HepG2 (cell line): ENCODE results near the gene GPR158. TPM values are rescaled to one million over a fixed set of nuclear protein-coding genes. Genes with fewer than 3 reads are reported as not detected.

Experiments
- ATAC-seq: fragments of 200-7000 bp; cut with Tn5 transposase; 3 replicates; pipeline ENCODE4 v1.9.1; 2020; ENCODE audit warnings: mild to moderate bottlenecking, moderate library complexity
- BruUV-seq: library from RNA; stranded (reverse); fragments of 400-500 nt; replicated peaks from 2 replicates; lab custom pipeline; 2021; lab: Mats Ljungman, UMichigan
- CTCF ChIA-PET: fragments of 300-600 bp; formaldehyde crosslinking; extraction: SDS; loops from one replicate; lab custom pipeline; 2021; ENCODE audit warnings: low total read pairs, inconsistent platforms, low intra/inter-chr PET ratio; lab: Yijun Ruan, JAX
- POLR2A ChIA-PET: fragments of 350-600 bp; sonication (Branson Sonifier 250); formaldehyde crosslinking; loops from one replicate; lab custom pipeline; 2020; ENCODE audit warnings: antibody characterized with exemption, inconsistent platforms; lab: Yijun Ruan, JAX
- DNase-seq: peaks from one replicate; pipeline ENCODE4 v3.0.0-alpha.2; 2015; ENCODE audit warnings: low spot score
- FAIRE-seq: peaks from 3 replicates; lab custom pipeline; 2011; peaks lifted over from hg19 to GRCh38; lab: Jason Lieb, UNC
- H2AFZ ChIP-seq: one replicate; pipeline ENCODE4 v1.6.1; 2011; ENCODE audit warnings: low read length, inconsistent platforms
- H3K27ac ChIP-seq: fragments of 300-600 bp; 3 replicates; pipeline ENCODE4 v1.8.0; 2011; ENCODE audit warnings: mixed run types, mild to moderate bottlenecking, mixed read lengths, low read length, inconsistent platforms; ENCODE audit not compliant: insufficient read depth; ENCODE audit errors: extremely low read length
- H3K27me3 ChIP-seq, 2 experiments: fragments of 200-600 bp in 1 of 2; 2 replicates in 1 of 2; 3 replicates in 1 of 2; pipeline versions ENCODE4 v1.6.0 to v1.8.0; 2011; ENCODE audit warnings: low read length in 2 of 2, mild to moderate bottlenecking in 2 of 2, moderate library complexity in 2 of 2, inconsistent platforms in 1 of 2; ENCODE audit not compliant: insufficient read depth in 2 of 2, control insufficient read depth in 1 of 2
- H3K36me3 ChIP-seq, 2 experiments: fragments of 200-600 bp in 1 of 2; replicated peaks in 1 of 2; 2 replicates in 1 of 2; 3 replicates in 1 of 2; pipeline versions ENCODE4 v1.5.1 to v1.8.0; 2011; ENCODE audit warnings: low read length in 2 of 2, inconsistent platforms in 1 of 2; ENCODE audit not compliant: insufficient read depth in 2 of 2, control insufficient read depth in 1 of 2
- H3K4me1 ChIP-seq: 2 replicates; pipeline ENCODE4 v1.5.1; 2012; ENCODE audit warnings: low read length, inconsistent platforms; ENCODE audit not compliant: insufficient read depth
- H3K4me2 ChIP-seq: 2 replicates; pipeline ENCODE4 v1.6.0; 2011; ENCODE audit warnings: low read depth, low read length, inconsistent platforms
- H3K4me3 ChIP-seq, 3 experiments: fragments of 200-600 bp in 1 of 3; sonication (generic), shearing (Covaris generic) in 1 of 3; replicated peaks in 1 of 3; 2 replicates each; pipeline ENCODE4 v1.5.1; 2011 to 2016; ENCODE audit warnings: low read length in 3 of 3, inconsistent platforms in 2 of 3, low read depth in 2 of 3, mild to moderate bottlenecking in 2 of 3, control low read depth in 1 of 3, mixed read lengths in 1 of 3; ENCODE audit not compliant: insufficient read depth in 1 of 3
- H3K79me2 ChIP-seq: one replicate; pipeline ENCODE4 v1.6.1; 2011; ENCODE audit warnings: low read length, inconsistent platforms; ENCODE audit not compliant: insufficient read depth
- H3K9ac ChIP-seq: 2 replicates; pipeline ENCODE4 v1.6.0; 2011; ENCODE audit warnings: mild to moderate bottlenecking, low read depth, low read length, inconsistent platforms; ENCODE audit not compliant: insufficient read depth
- H3K9me3 ChIP-seq: 2 replicates; pipeline ENCODE4 v1.5.1; 2012; ENCODE audit warnings: mild to moderate bottlenecking, low read length
- H4K20me1 ChIP-seq: 2 replicates; pipeline ENCODE4 v1.6.0; 2011; ENCODE audit warnings: inconsistent platforms, mild to moderate bottlenecking, low read length, moderate library complexity; ENCODE audit not compliant: insufficient read depth
- CENPT ChIP-seq: sonication (generic); formaldehyde crosslinking; IDR thresholded peaks from 2 replicates; pipeline ENCODE4 v1.8.0; 2022; ENCODE audit warnings: low read depth, mild to moderate bottlenecking, moderate library complexity, missing genetic modification reagents
- CREB1 ChIP-seq, 2 experiments: fragments of 450-650 bp in 1 of 2; IDR thresholded peaks; 2 replicates each; pipeline ENCODE4 v1.6.1; 2016 to 2017; ENCODE audit warnings: control low read depth in 1 of 2, mild to moderate bottlenecking in 1 of 2, missing compliant biosample characterization in 1 of 2, missing genetic modification characterization in 1 of 2
- ETV6 ChIP-seq: sonication (generic); formaldehyde crosslinking; conservative IDR thresholded peaks from 2 replicates; pipeline ENCODE4 v1.4.0; 2020; ENCODE audit warnings: missing genetic modification reagents
- FOXA1 ChIP-seq, 2 experiments: fragments of 450-650 bp in 1 of 2; sonication (generic) in 1 of 2; formaldehyde crosslinking in 1 of 2; IDR thresholded peaks; 2 replicates each; pipeline versions ENCODE4 v1.4.0 to v1.6.1; 2016 to 2020; ENCODE audit warnings: missing genetic modification reagents in 1 of 2
- HHEX ChIP-seq: IDR thresholded peaks from 2 replicates; pipeline ENCODE4 v1.6.1; 2016; ENCODE audit warnings: control low read depth
- KDM5B ChIP-seq: sonication (generic); formaldehyde crosslinking; IDR thresholded peaks from 2 replicates; pipeline ENCODE4 v1.4.0; 2020; ENCODE audit warnings: missing genetic modification reagents, mild to moderate bottlenecking, borderline replicate concordance
- NFIB ChIP-seq: sonication (generic); formaldehyde crosslinking; IDR thresholded peaks from 2 replicates; pipeline ENCODE4 v1.9.0; 2021; ENCODE audit warnings: missing genetic modification reagents, mild to moderate bottlenecking, borderline replicate concordance
- ZNF550 ChIP-seq: sonication (generic); formaldehyde crosslinking; IDR thresholded peaks from 2 replicates; pipeline ENCODE4 v1.4.0; 2020; ENCODE audit warnings: mild to moderate bottlenecking, missing genetic modification reagents, borderline replicate concordance
- WGBS: methylation state at CpG from one replicate; pipeline ENCODE4 v1.1.6; 2017; ENCODE audit warnings: low lambda C conversion rate; 5-methylcytosine and 5-hydroxymethylcytosine counted together
- in situ Hi-C: cut with HindIII; loops from 2 replicates; pipeline ENCODE4 v1.10.0; 2017; ENCODE audit warnings: low pct_unique_long_range_greater_than_20kb; ENCODE audit not compliant: extremely low pct_ligation_motif_present
- intact Hi-C: fragments of 100-400 bp; cut with micrococcal nuclease; formaldehyde crosslinking; loops from one replicate; pipeline ENCODE4 v1.10.0; 2022; ENCODE audit not compliant: unreplicated experiment
- polyA plus RNA-seq, 8 experiments: library from polyadenylated mRNA; depleted of rRNA in 3 of 8; stranded (reverse) in 7 of 8; unstranded in 1 of 8; fragments of >200 nt; fragmentation: Illumina TruSeq in 4 of 8; extraction: Trizol in 4 of 8; gene quantifications; 2 replicates each; pipeline versions ENCODE4 v1.2.1 to v1.2.3, GENCODE V29; 2011 to 2016; ENCODE audit warnings: low read depth in 4 of 8, missing spikeins in 1 of 8, mixed read lengths in 1 of 8; ENCODE audit not compliant: insufficient read depth in 1 of 8
- total RNA-seq, 5 experiments: library from RNA; depleted of rRNA; stranded (reverse); fragments of >200 nt; fragmentation: Illumina TruSeq; extraction: Trizol; gene quantifications; 2 replicates each; pipeline ENCODE4 v1.2.3, GENCODE V29; 2016; ENCODE audit warnings: low read depth in 1 of 5
- TF ChIP-seq, protein P1 (sequence below), 2 experiments: sonication (generic) in 1 of 2; formaldehyde crosslinking in 1 of 2; IDR thresholded peaks; 2 replicates each; pipeline versions ENCODE4 v1.6.1 to v1.9.0; 2014 to 2022; ENCODE audit warnings: antibody characterized with exemption in 1 of 2, borderline replicate concordance in 1 of 2, inconsistent platforms in 1 of 2, low read depth in 1 of 2, missing genetic modification reagents in 1 of 2
- TF ChIP-seq, protein P2 (sequence below): IDR thresholded peaks from 2 replicates; pipeline ENCODE4 v1.6.1; 2016
- TF ChIP-seq, protein P3 (sequence below): fragments of 450-650 bp; IDR thresholded peaks from 2 replicates; pipeline ENCODE4 v1.6.1; 2016

The GPR158 gene
- total and polyA plus RNA-seq, 2 of the 13 experiments (the other 11 are each of a cell fraction or from before 2014, with no cell fraction given): not detected

DNA sequence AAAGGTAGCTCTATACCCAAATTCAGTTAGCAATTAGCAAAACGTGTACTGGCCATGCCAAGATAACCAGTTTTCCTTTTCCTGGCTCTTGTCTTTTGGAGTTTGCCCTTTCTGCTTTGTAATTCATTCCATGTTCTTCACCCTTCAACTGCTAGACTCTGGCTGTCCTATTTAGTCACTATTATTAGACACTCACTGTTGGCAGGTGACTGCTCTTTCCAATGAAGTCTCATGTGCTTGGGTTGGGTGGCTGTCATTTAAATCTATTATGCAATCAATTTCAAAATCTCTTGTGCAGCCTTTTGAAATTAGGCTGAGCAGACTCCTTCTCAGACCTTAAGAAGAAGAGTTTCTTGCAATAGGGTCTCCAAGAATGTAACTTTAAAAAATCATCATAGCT is 266.5 kb downstream of the GPR158 start (continued):
- TF ChIP-seq, protein P1, sequence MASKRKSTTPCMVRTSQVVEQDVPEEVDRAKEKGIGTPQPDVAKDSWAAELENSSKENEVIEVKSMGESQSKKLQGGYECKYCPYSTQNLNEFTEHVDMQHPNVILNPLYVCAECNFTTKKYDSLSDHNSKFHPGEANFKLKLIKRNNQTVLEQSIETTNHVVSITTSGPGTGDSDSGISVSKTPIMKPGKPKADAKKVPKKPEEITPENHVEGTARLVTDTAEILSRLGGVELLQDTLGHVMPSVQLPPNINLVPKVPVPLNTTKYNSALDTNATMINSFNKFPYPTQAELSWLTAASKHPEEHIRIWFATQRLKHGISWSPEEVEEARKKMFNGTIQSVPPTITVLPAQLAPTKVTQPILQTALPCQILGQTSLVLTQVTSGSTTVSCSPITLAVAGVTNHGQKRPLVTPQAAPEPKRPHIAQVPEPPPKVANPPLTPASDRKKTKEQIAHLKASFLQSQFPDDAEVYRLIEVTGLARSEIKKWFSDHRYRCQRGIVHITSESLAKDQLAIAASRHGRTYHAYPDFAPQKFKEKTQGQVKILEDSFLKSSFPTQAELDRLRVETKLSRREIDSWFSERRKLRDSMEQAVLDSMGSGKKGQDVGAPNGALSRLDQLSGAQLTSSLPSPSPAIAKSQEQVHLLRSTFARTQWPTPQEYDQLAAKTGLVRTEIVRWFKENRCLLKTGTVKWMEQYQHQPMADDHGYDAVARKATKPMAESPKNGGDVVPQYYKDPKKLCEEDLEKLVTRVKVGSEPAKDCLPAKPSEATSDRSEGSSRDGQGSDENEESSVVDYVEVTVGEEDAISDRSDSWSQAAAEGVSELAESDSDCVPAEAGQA (IDR thresholded peaks at IDR 0.05; ENCODE audit: low read depth): no peak
- TF ChIP-seq, protein P1 (CRISPR knock-in tag; IDR thresholded peaks at IDR 0.05; ENCODE audit: borderline replicate concordance): no peak
- TF ChIP-seq CENPT (CRISPR knock-in tag): no peak
- TF ChIP-seq HHEX (CRISPR knock-in tag): no peak

DNA sequence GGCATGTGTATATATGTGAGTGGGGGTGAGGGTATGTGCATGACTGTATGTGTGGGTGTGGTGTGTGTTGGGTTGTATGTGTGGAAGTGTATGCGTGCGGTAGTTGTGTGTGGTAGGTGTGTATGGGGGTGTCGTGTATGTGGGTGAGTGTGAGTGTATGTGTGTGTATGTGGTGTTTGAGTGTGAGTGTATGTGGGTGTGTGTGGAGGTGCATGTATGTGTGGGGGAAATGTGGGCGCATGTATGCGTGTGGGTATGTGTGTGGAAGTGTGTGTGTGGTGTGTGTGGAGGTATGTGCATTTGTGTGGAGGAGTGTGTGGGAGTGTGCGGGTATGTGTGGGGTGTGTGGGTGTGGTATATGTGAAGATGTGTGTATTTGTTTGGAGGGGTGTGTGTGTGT is 269.5 kb downstream of the GPR158 start:
- TF ChIP-seq, protein P2, sequence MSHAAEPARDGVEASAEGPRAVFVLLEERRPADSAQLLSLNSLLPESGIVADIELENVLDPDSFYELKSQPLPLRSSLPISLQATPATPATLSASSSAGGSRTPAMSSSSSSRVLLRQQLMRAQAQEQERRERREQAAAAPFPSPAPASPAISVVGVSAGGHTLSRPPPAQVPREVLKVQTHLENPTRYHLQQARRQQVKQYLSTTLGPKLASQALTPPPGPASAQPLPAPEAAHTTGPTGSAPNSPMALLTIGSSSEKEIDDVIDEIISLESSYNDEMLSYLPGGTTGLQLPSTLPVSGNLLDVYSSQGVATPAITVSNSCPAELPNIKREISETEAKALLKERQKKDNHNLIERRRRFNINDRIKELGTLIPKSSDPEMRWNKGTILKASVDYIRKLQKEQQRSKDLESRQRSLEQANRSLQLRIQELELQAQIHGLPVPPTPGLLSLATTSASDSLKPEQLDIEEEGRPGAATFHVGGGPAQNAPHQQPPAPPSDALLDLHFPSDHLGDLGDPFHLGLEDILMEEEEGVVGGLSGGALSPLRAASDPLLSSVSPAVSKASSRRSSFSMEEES (CRISPR knock-in tag): no peak
- TF ChIP-seq ETV6 (CRISPR knock-in tag) (no peak), KDM5B (no peak), ZNF550 (CRISPR knock-in tag) (no peak), FOXA1 (IDR thresholded peaks at IDR 0.05) (peak; percentile 29; the same call in 1 of the 2 replicates), FOXA1 (CRISPR knock-in tag; IDR thresholded peaks at IDR 0.05) (no peak), NFIB (CRISPR knock-in tag) (no peak), CREB1 (IDR thresholded peaks at IDR 0.05) (peak; percentile 36; the same call in 1 of the 2 replicates), CREB1 (CRISPR knock-in tag; IDR thresholded peaks at IDR 0.05) (no peak)
- TF ChIP-seq, protein P3, sequence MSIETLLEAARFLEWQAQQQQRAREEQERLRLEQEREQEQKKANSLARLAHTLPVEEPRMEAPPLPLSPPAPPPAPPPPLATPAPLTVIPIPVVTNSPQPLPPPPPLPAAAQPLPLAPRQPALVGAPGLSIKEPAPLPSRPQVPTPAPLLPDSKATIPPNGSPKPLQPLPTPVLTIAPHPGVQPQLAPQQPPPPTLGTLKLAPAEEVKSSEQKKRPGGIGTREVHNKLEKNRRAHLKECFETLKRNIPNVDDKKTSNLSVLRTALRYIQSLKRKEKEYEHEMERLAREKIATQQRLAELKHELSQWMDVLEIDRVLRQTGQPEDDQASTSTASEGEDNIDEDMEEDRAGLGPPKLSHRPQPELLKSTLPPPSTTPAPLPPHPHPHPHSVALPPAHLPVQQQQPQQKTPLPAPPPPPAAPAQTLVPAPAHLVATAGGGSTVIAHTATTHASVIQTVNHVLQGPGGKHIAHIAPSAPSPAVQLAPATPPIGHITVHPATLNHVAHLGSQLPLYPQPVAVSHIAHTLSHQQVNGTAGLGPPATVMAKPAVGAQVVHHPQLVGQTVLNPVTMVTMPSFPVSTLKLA: 0 out of 2 replicates have a peak, but pooled peaks have one; percentile 16
- Histone ChIP-seq H3K9ac (no peak overlapping the region), H4K20me1 (no peaks in the 10 kb centered on the region), H3K36me3 (no peaks in the 10 kb centered on the region), H2AFZ (no peak overlapping the region), H3K4me2 (no peak overlapping the region), H3K27me3 (no peaks in the 10 kb centered on the region), H3K9me3 (no peaks in the 10 kb centered on the region), H3K79me2 (no peaks in the 10 kb centered on the region), H3K4me1 (no peaks in the 10 kb centered on the region), H3K4me3 (no peak overlapping the region), H3K27ac (no peak overlapping the region)
- DNase-seq (no peak), ATAC-seq (no peak), FAIRE-seq (no peak)
- ChIA-PET POLR2A (no interaction called here), CTCF (no interaction called here)
- 52% methylated on average over 6 of the region's 6 CpGs for WGBS
- BruUV-seq: no TSS peak
- intact Hi-C loops (no loop called here), in situ Hi-C loops (no loop called here)
